ENCODE data around the gene KIF3C.
"Not testable (repeated sequence)": the region's sequence is repeated elsewhere in the genome, so short reads cannot be mapped to it uniquely, and the experiment has no call there.

Gene KIF3C

GRCh38 chr2:25960920-25961319, 21.4 kb downstream of the KIF3C start:
- peak; percentile 42 for DNase-seq (ENCODE audit: low read depth)

- DNase-seq (ENCODE audit: low read depth): no peak
Measured at GRCh38 chr2:25960396-25960795, 21.9 kb downstream of the KIF3C start.

GRCh38 chr2:25958611-25959010, 23.7 kb downstream of the KIF3C start:
- DNase-seq (ENCODE audit: low read depth): not testable (repeated sequence)

GRCh38 chr2:25957743-25958142, 24.6 kb downstream of the KIF3C start:
- DNase-seq (ENCODE audit: low read depth): no peak

- DNase-seq (ENCODE audit: low read depth): no peak
Measured at GRCh38 chr2:25955869-25956535, 26.3 kb downstream of the KIF3C start.

- no peak for DNase-seq (ENCODE audit: low read depth)
Measured at GRCh38 chr2:25955036-25955435, 27.3 kb downstream of the KIF3C start.

- DNase-seq (ENCODE audit: low read depth): no peak
Measured at GRCh38 chr2:25954199-25954752, 28.0 kb downstream of the KIF3C start.

- peak; percentile 52 for DNase-seq (ENCODE audit: low read depth)
Measured at GRCh38 chr2:25951071-25951547, 31.2 kb downstream of the KIF3C start.

GRCh38 chr2:25948437-25948836, 33.9 kb downstream of the KIF3C start:
- DNase-seq (ENCODE audit: low read depth): no peak

- no peak for DNase-seq (ENCODE audit: low read depth)
Measured at GRCh38 chr2:25941042-25941441, 41.3 kb downstream of the KIF3C start.

GRCh38 chr2:25939257-25939668, 43.0 kb downstream of the KIF3C start:
- no peak for DNase-seq (ENCODE audit: low read depth)

- no peak for DNase-seq (ENCODE audit: low read depth)
Measured at GRCh38 chr2:25938345-25938744, 44.0 kb downstream of the KIF3C start.

- no peak for DNase-seq (ENCODE audit: low read depth)
Measured at GRCh38 chr2:25936889-25937545, 45.3 kb downstream of the KIF3C start.

GRCh38 chr2:25933622-25934021, 48.7 kb downstream of the KIF3C start:
- no peak for DNase-seq (ENCODE audit: low read depth)

- no peak for DNase-seq (ENCODE audit: low read depth)
Measured at GRCh38 chr2:25929789-25930473, 52.4 kb downstream of the KIF3C start.

- no peak for DNase-seq (ENCODE audit: low read depth)
Measured at GRCh38 chr2:25928668-25929067, 53.6 kb downstream of the KIF3C start.

- no peak for DNase-seq (ENCODE audit: low read depth)
Measured at GRCh38 chr2:25926984-25927756, 55.1 kb downstream of the KIF3C start.

- DNase-seq (ENCODE audit: low read depth): no peak
Measured at GRCh38 chr2:25922501-25922900, 59.8 kb downstream of the KIF3C start.

- DNase-seq (ENCODE audit: low read depth): no peak
Measured at GRCh38 chr2:25920786-25921415, 61.4 kb downstream of the KIF3C start.

GRCh38 chr2:25920336-25920735, 62.0 kb downstream of the KIF3C start:
- DNase-seq (ENCODE audit: low read depth): no peak

GRCh38 chr2:25917832-25918231, 64.5 kb downstream of the KIF3C start:
- DNase-seq (ENCODE audit: low read depth): no peak

GRCh38 chr2:25917411-25917810, 64.9 kb downstream of the KIF3C start:
- not testable (repeated sequence) for DNase-seq (ENCODE audit: low read depth)
